GM12878 (cell line): ENCODE data around the gene FBN3. TPM values are rescaled to one million over a fixed set of nuclear protein-coding genes. Genes with fewer than 3 reads are reported as not detected.

ENCODE experiments used
- CREM ChIP-seq: IDR thresholded peaks from 2 replicates; pipeline ENCODE4 v1.6.1; 2014; ENCODE audit warnings: antibody characterized with exemption, low read depth
- CUX1 ChIP-seq: IDR thresholded peaks from 2 replicates; pipeline ENCODE4 v1.6.1; 2012; ENCODE audit warnings: improper control_type of control experiment, low read depth, low read length; ENCODE audit not compliant: insufficient replicate concordance
- FOS ChIP-seq: IDR thresholded peaks from 3 replicates; pipeline ENCODE4 v1.6.1; 2011; ENCODE audit warnings: borderline replicate concordance; ENCODE audit not compliant: insufficient read length; ENCODE audit errors: extremely low read depth
- PAX5 ChIP-seq: IDR thresholded peaks from 2 replicates; pipeline ENCODE4 v1.6.1; 2011; ENCODE audit warnings: low read depth, low read length, borderline replicate concordance
- PML ChIP-seq: IDR thresholded peaks from 2 replicates; pipeline ENCODE4 v1.6.1; 2012; ENCODE audit warnings: low read length, inconsistent platforms
- SP1 ChIP-seq: IDR thresholded peaks from one replicate; pipeline ENCODE4 v1.6.1; 2011; ENCODE audit warnings: low read depth, low read length
- STAT3 ChIP-seq: IDR thresholded peaks from 2 replicates; pipeline ENCODE4 v1.6.1; 2011; ENCODE audit warnings: low read depth, low read length, improper control_type of control experiment
- SUZ12 ChIP-seq: fragments of 200-600 bp; sonication (generic); IDR thresholded peaks from one replicate; pipeline ENCODE4 v1.6.1; 2018; ENCODE audit warnings: antibody characterized with exemption, mild to moderate bottlenecking; ENCODE audit not compliant: unreplicated experiment
- TAF1 ChIP-seq: IDR thresholded peaks from 2 replicates; pipeline ENCODE4 v1.6.1; 2011; ENCODE audit warnings: mild to moderate bottlenecking, low read depth, low read length, borderline replicate concordance
- TBL1XR1 ChIP-seq: IDR thresholded peaks from 2 replicates; pipeline ENCODE4 v1.6.1; 2012; ENCODE audit warnings: low read depth, low read length, improper control_type of control experiment
- TCF12 ChIP-seq: IDR thresholded peaks from 2 replicates; pipeline ENCODE4 v1.6.1; 2011; ENCODE audit warnings: low read depth, mild to moderate bottlenecking, low read length
- YY1 ChIP-seq: IDR thresholded peaks from 2 replicates; pipeline ENCODE4 v1.6.1; 2011; ENCODE audit warnings: low read depth, mild to moderate bottlenecking, low read length
- ZBED1 ChIP-seq: IDR thresholded peaks from 2 replicates; pipeline ENCODE4 v1.6.1; 2016; ENCODE audit warnings: borderline replicate concordance
- polyA plus RNA-seq, 11 experiments: library from polyadenylated mRNA; depleted of rRNA in 4 of 11; unstranded in 6 of 11; stranded (reverse) in 5 of 11; fragments of >200 nt; fragmentation: Nextera tagmentation in 4 of 11; fragmentation: Illumina TruSeq in 1 of 11; extraction: Ambion mirVana in 4 of 11; extraction: Trizol in 1 of 11; gene quantifications; 1 replicate in 1 of 11; 2 replicates in 10 of 11; pipeline versions ENCODE4 v1.2.1 to v1.2.3, GENCODE V29; 2011 to 2016; ENCODE audit warnings: inconsistent platforms in 2 of 11, missing spikeins in 2 of 11, low read depth in 1 of 11
- total RNA-seq, 4 experiments: library from RNA; depleted of rRNA in 3 of 4; stranded (reverse); fragments of >200 nt in 3 of 4; fragmentation: Illumina TruSeq in 1 of 4; extraction: Trizol in 1 of 4; gene quantifications; 2 replicates each; pipeline versions ENCODE4 v1.2.1 to v1.2.3, GENCODE V29; 2013 to 2021
- TF ChIP-seq, protein P1 (sequence below): IDR thresholded peaks from 2 replicates; pipeline ENCODE4 v1.6.1; 2011; ENCODE audit warnings: mild to moderate bottlenecking, low read depth, low read length, moderate library complexity; ENCODE audit not compliant: insufficient replicate concordance
- TF ChIP-seq, protein P2 (sequence below): fragments of 450-650 bp; IDR thresholded peaks from 2 replicates; pipeline ENCODE4 v1.6.1; 2016; ENCODE audit warnings: mild to moderate bottlenecking
- TF ChIP-seq, protein P3 (sequence below): IDR thresholded peaks from 2 replicates; pipeline ENCODE4 v1.6.1; 2012; ENCODE audit warnings: mild to moderate bottlenecking, low read depth, low read length
- TF ChIP-seq, protein P4 (sequence below): IDR thresholded peaks from 2 replicates; pipeline ENCODE4 v1.6.1; 2012; ENCODE audit warnings: low read depth, low read length, improper control_type of control experiment

The FBN3 gene
- total and polyA plus RNA-seq, 10 of the 15 experiments (the other 5 are each of a cell fraction or from before 2014, with no cell fraction given) = 0.05 TPM; not detected in 9

- TF ChIP-seq TAF1 (0 out of 2 replicates have a peak, but pooled peaks have one; percentile 39), SP1 (peak; percentile 7), TCF12 (peak; percentile 62; the same call in 1 of the 2 replicates), STAT3 (no peak), YY1 (no peak), ZBED1 (no peak), CREM (0 out of 2 replicates have a peak, but pooled peaks have one; percentile 13), FOS (no peak), PML (no peak), TBL1XR1 (no peak), PAX5 (peak; percentile 72; the same call in 1 of the 2 replicates), CUX1 (no peak), SUZ12 (no peak)
- TF ChIP-seq, protein P1, sequence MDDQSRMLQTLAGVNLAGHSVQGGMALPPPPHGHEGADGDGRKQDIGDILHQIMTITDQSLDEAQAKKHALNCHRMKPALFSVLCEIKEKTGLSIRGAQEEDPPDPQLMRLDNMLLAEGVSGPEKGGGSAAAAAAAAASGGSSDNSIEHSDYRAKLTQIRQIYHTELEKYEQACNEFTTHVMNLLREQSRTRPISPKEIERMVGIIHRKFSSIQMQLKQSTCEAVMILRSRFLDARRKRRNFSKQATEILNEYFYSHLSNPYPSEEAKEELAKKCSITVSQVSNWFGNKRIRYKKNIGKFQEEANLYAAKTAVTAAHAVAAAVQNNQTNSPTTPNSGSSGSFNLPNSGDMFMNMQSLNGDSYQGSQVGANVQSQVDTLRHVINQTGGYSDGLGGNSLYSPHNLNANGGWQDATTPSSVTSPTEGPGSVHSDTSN = peak; percentile 79
- TF ChIP-seq, protein P2, sequence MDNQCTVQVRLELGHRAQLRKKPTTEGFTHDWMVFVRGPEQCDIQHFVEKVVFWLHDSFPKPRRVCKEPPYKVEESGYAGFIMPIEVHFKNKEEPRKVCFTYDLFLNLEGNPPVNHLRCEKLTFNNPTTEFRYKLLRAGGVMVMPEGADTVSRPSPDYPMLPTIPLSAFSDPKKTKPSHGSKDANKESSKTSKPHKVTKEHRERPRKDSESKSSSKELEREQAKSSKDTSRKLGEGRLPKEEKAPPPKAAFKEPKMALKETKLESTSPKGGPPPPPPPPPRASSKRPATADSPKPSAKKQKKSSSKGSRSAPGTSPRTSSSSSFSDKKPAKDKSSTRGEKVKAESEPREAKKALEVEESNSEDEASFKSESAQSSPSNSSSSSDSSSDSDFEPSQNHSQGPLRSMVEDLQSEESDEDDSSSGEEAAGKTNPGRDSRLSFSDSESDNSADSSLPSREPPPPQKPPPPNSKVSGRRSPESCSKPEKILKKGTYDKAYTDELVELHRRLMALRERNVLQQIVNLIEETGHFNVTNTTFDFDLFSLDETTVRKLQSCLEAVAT = no peak
- TF ChIP-seq, protein P3, sequence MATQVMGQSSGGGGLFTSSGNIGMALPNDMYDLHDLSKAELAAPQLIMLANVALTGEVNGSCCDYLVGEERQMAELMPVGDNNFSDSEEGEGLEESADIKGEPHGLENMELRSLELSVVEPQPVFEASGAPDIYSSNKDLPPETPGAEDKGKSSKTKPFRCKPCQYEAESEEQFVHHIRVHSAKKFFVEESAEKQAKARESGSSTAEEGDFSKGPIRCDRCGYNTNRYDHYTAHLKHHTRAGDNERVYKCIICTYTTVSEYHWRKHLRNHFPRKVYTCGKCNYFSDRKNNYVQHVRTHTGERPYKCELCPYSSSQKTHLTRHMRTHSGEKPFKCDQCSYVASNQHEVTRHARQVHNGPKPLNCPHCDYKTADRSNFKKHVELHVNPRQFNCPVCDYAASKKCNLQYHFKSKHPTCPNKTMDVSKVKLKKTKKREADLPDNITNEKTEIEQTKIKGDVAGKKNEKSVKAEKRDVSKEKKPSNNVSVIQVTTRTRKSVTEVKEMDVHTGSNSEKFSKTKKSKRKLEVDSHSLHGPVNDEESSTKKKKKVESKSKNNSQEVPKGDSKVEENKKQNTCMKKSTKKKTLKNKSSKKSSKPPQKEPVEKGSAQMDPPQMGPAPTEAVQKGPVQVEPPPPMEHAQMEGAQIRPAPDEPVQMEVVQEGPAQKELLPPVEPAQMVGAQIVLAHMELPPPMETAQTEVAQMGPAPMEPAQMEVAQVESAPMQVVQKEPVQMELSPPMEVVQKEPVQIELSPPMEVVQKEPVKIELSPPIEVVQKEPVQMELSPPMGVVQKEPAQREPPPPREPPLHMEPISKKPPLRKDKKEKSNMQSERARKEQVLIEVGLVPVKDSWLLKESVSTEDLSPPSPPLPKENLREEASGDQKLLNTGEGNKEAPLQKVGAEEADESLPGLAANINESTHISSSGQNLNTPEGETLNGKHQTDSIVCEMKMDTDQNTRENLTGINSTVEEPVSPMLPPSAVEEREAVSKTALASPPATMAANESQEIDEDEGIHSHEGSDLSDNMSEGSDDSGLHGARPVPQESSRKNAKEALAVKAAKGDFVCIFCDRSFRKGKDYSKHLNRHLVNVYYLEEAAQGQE = no peak
- TF ChIP-seq, protein P4, sequence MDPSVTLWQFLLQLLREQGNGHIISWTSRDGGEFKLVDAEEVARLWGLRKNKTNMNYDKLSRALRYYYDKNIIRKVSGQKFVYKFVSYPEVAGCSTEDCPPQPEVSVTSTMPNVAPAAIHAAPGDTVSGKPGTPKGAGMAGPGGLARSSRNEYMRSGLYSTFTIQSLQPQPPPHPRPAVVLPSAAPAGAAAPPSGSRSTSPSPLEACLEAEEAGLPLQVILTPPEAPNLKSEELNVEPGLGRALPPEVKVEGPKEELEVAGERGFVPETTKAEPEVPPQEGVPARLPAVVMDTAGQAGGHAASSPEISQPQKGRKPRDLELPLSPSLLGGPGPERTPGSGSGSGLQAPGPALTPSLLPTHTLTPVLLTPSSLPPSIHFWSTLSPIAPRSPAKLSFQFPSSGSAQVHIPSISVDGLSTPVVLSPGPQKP = no peak
Measured at GRCh38 chr19:8050274-8051096, 98.9 kb downstream of the FBN3 start (continued).
